HEK293 (cell line): ENCODE data around the gene RRBP1.

Experiments used
- EGR2 ChIP-seq: fragments of 450-650 bp; formaldehyde crosslinking; IDR thresholded peaks from 2 replicates; pipeline ENCODE4 v1.5.1; 2016; ENCODE audit warnings: low read depth, missing biosample characterization, missing genetic modification characterization
- GLIS1 ChIP-seq: fragments of 450-650 bp; formaldehyde crosslinking; IDR thresholded peaks from 2 replicates; pipeline ENCODE4 v1.5.1; 2016; ENCODE audit warnings: missing biosample characterization, missing genetic modification characterization
- KLF9 ChIP-seq: fragments of 450-650 bp; formaldehyde crosslinking; IDR thresholded peaks from 2 replicates; pipeline ENCODE4 v1.5.1; 2016; ENCODE audit warnings: missing biosample characterization, missing genetic modification characterization, low read depth
- SP2 ChIP-seq: fragments of 450-650 bp; formaldehyde crosslinking; IDR thresholded peaks from 2 replicates; pipeline ENCODE4 v1.5.1; 2016; ENCODE audit warnings: missing biosample characterization, missing genetic modification characterization
- ZBTB10 ChIP-seq: fragments of 450-650 bp; formaldehyde crosslinking; IDR thresholded peaks from 2 replicates; pipeline ENCODE4 v1.5.1; 2016; ENCODE audit warnings: missing biosample characterization, missing genetic modification characterization
- ZBTB48 ChIP-seq: fragments of 450-650 bp; formaldehyde crosslinking; IDR thresholded peaks from 2 replicates; pipeline ENCODE4 v1.5.1; 2016; ENCODE audit warnings: missing biosample characterization, missing genetic modification characterization
- ZFP69B ChIP-seq: fragments of 450-650 bp; formaldehyde crosslinking; IDR thresholded peaks from 2 replicates; pipeline ENCODE4 v1.5.1; 2016; ENCODE audit warnings: missing biosample characterization, missing genetic modification characterization
- ZNF169 ChIP-seq: fragments of 450-650 bp; formaldehyde crosslinking; IDR thresholded peaks from 2 replicates; pipeline ENCODE4 v1.5.1; 2016; ENCODE audit warnings: missing biosample characterization, missing genetic modification characterization
- ZNF175 ChIP-seq: fragments of 450-650 bp; formaldehyde crosslinking; IDR thresholded peaks from 2 replicates; pipeline ENCODE4 v1.5.1; 2016; ENCODE audit warnings: missing biosample characterization, missing genetic modification characterization
- ZNF221 ChIP-seq: fragments of 450-650 bp; formaldehyde crosslinking; IDR thresholded peaks from 2 replicates; pipeline ENCODE4 v1.5.1; 2017; ENCODE audit warnings: missing biosample characterization, missing genetic modification characterization, borderline replicate concordance
- ZNF280D ChIP-seq: fragments of 450-650 bp; formaldehyde crosslinking; IDR thresholded peaks from 2 replicates; pipeline ENCODE4 v1.5.1; 2016; ENCODE audit warnings: missing biosample characterization, missing genetic modification characterization
- ZNF37A ChIP-seq: fragments of 450-650 bp; IDR thresholded peaks from 2 replicates; pipeline ENCODE4 v1.5.1; 2018; ENCODE audit warnings: missing biosample characterization, missing genetic modification characterization
- ZNF423 ChIP-seq: fragments of 450-650 bp; formaldehyde crosslinking; IDR thresholded peaks from 2 replicates; pipeline ENCODE4 v1.5.1; 2016; ENCODE audit warnings: missing biosample characterization, missing genetic modification characterization
- ZNF426 ChIP-seq: fragments of 450-650 bp; formaldehyde crosslinking; IDR thresholded peaks from 2 replicates; pipeline ENCODE4 v1.5.1; 2017; ENCODE audit warnings: missing biosample characterization, missing genetic modification characterization, mild to moderate bottlenecking, inconsistent platforms, moderate library complexity
- ZNF530 ChIP-seq: fragments of 450-650 bp; formaldehyde crosslinking; IDR thresholded peaks from 2 replicates; pipeline ENCODE4 v1.5.1; 2016; ENCODE audit warnings: low read depth, missing biosample characterization, missing genetic modification characterization
- ZNF623 ChIP-seq: fragments of 450-650 bp; formaldehyde crosslinking; IDR thresholded peaks from 2 replicates; pipeline ENCODE4 v1.5.1; 2016; ENCODE audit warnings: missing biosample characterization, missing genetic modification characterization
- ZNF629 ChIP-seq: fragments of 450-650 bp; formaldehyde crosslinking; IDR thresholded peaks from 2 replicates; pipeline ENCODE4 v1.5.1; 2017; ENCODE audit warnings: missing biosample characterization, missing genetic modification characterization
- ZNF701 ChIP-seq: fragments of 450-650 bp; formaldehyde crosslinking; IDR thresholded peaks from 2 replicates; pipeline ENCODE4 v1.5.1; 2016; ENCODE audit warnings: missing biosample characterization, missing genetic modification characterization
- ZNF768 ChIP-seq: fragments of 450-650 bp; formaldehyde crosslinking; IDR thresholded peaks from 2 replicates; pipeline ENCODE4 v1.5.1; 2018; ENCODE audit warnings: missing biosample characterization, mild to moderate bottlenecking, missing genetic modification characterization
- ZNF776 ChIP-seq: fragments of 450-650 bp; formaldehyde crosslinking; IDR thresholded peaks from 2 replicates; pipeline ENCODE4 v1.5.0; 2017; ENCODE audit warnings: missing biosample characterization, missing genetic modification characterization, borderline replicate concordance
- ZSCAN16 ChIP-seq: fragments of 450-650 bp; formaldehyde crosslinking; IDR thresholded peaks from 2 replicates; pipeline ENCODE4 v1.5.1; 2016; ENCODE audit warnings: missing biosample characterization, missing genetic modification characterization
- ZSCAN30 ChIP-seq: fragments of 450-650 bp; IDR thresholded peaks from 2 replicates; pipeline ENCODE4 v1.5.1; 2018; ENCODE audit warnings: missing biosample characterization, mild to moderate bottlenecking, missing genetic modification characterization, moderate library complexity
- TF ChIP-seq, protein P1 (sequence below): fragments of 450-650 bp; formaldehyde crosslinking; IDR thresholded peaks from 2 replicates; pipeline ENCODE4 v1.5.1; 2016; ENCODE audit warnings: missing biosample characterization, missing genetic modification characterization, borderline replicate concordance
- TF ChIP-seq, protein P2 (sequence below): fragments of 450-650 bp; formaldehyde crosslinking; IDR thresholded peaks from 2 replicates; pipeline ENCODE4 v1.5.1; 2016; ENCODE audit warnings: missing biosample characterization, missing genetic modification characterization
- TF ChIP-seq, protein P3 (sequence below): fragments of 450-650 bp; formaldehyde crosslinking; IDR thresholded peaks from 2 replicates; pipeline ENCODE4 v1.5.1; 2017; ENCODE audit warnings: missing biosample characterization, missing genetic modification characterization
- TF ChIP-seq, protein P4 (sequence below): fragments of 450-650 bp; formaldehyde crosslinking; IDR thresholded peaks from 2 replicates; pipeline ENCODE4 v1.5.1; 2016; ENCODE audit warnings: missing biosample characterization, missing genetic modification characterization

Gene RRBP1

GRCh38 chr20:17569616-17570346 lies 112.3 kb downstream of the RRBP1 start, which contains the start of gene DSTN (continued):
- TF ChIP-seq, protein P1, sequence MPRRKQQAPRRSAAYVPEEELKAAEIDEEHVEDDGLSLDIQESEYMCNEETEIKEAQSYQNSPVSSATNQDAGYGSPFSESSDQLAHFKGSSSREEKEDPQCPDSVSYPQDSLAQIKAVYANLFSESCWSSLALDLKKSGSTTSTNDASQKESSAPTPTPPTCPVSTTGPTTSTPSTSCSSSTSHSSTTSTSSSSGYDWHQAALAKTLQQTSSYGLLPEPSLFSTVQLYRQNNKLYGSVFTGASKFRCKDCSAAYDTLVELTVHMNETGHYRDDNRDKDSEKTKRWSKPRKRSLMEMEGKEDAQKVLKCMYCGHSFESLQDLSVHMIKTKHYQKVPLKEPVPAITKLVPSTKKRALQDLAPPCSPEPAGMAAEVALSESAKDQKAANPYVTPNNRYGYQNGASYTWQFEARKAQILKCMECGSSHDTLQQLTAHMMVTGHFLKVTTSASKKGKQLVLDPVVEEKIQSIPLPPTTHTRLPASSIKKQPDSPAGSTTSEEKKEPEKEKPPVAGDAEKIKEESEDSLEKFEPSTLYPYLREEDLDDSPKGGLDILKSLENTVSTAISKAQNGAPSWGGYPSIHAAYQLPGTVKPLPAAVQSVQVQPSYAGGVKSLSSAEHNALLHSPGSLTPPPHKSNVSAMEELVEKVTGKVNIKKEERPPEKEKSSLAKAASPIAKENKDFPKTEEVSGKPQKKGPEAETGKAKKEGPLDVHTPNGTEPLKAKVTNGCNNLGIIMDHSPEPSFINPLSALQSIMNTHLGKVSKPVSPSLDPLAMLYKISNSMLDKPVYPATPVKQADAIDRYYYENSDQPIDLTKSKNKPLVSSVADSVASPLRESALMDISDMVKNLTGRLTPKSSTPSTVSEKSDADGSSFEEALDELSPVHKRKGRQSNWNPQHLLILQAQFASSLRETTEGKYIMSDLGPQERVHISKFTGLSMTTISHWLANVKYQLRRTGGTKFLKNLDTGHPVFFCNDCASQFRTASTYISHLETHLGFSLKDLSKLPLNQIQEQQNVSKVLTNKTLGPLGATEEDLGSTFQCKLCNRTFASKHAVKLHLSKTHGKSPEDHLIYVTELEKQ (tag by site-specific recombination), result no peak
- TF ChIP-seq ZFP69B (tag by site-specific recombination) (no peak), SP2 (tag by site-specific recombination) (peak; percentile 77), GLIS1 (peak; percentile 73), ZNF37A (tag by site-specific recombination) (no peak), KLF9 (tag by site-specific recombination) (no peak; the same call in none of the 2 replicates), ZNF175 (tag by site-specific recombination) (no peak), ZBTB10 (tag by site-specific recombination) (peak; percentile 42), ZNF701 (no peak), ZBTB48 (tag by site-specific recombination) (no peak), ZNF221 (tag by site-specific recombination) (no peak), ZSCAN16 (tag by site-specific recombination) (no peak), ZNF623 (tag by site-specific recombination) (no peak), ZNF530 (tag by site-specific recombination) (no peak), ZSCAN30 (tag by site-specific recombination) (no peak), EGR2 (peak; percentile 84), ZNF423 (tag by site-specific recombination) (no peak), ZNF426 (tag by site-specific recombination) (no peak), ZNF629 (tag by site-specific recombination) (peak; percentile 31; the same call in 1 of the 2 replicates), ZNF776 (tag by site-specific recombination) (no peak), ZNF768 (tag by site-specific recombination) (no peak), ZNF169 (tag by site-specific recombination) (no peak), ZNF280D (tag by site-specific recombination) (no peak)
- TF ChIP-seq, protein P2, sequence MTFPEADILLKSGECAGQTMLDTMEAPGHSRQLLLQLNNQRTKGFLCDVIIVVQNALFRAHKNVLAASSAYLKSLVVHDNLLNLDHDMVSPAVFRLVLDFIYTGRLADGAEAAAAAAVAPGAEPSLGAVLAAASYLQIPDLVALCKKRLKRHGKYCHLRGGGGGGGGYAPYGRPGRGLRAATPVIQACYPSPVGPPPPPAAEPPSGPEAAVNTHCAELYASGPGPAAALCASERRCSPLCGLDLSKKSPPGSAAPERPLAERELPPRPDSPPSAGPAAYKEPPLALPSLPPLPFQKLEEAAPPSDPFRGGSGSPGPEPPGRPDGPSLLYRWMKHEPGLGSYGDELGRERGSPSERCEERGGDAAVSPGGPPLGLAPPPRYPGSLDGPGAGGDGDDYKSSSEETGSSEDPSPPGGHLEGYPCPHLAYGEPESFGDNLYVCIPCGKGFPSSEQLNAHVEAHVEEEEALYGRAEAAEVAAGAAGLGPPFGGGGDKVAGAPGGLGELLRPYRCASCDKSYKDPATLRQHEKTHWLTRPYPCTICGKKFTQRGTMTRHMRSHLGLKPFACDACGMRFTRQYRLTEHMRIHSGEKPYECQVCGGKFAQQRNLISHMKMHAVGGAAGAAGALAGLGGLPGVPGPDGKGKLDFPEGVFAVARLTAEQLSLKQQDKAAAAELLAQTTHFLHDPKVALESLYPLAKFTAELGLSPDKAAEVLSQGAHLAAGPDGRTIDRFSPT (tag by site-specific recombination), result no peak
- TF ChIP-seq, protein P3, sequence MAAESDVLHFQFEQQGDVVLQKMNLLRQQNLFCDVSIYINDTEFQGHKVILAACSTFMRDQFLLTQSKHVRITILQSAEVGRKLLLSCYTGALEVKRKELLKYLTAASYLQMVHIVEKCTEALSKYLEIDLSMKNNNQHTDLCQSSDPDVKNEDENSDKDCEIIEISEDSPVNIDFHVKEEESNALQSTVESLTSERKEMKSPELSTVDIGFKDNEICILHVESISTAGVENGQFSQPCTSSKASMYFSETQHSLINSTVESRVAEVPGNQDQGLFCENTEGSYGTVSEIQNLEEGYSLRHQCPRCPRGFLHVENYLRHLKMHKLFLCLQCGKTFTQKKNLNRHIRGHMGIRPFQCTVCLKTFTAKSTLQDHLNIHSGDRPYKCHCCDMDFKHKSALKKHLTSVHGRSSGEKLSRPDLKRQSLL, result no peak
- TF ChIP-seq, protein P4, sequence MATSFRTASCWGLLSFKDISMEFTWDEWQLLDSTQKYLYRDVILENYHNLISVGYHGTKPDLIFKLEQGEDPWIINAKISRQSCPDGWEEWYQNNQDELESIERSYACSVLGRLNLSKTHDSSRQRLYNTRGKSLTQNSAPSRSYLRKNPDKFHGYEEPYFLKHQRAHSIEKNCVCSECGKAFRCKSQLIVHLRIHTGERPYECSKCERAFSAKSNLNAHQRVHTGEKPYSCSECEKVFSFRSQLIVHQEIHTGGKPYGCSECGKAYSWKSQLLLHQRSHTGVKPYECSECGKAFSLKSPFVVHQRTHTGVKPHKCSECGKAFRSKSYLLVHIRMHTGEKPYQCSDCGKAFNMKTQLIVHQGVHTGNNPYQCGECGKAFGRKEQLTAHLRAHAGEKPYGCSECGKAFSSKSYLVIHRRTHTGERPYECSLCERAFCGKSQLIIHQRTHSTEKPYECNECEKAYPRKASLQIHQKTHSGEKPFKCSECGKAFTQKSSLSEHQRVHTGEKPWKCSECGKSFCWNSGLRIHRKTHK, result no peak
